ENCODE results near the gene TCHH.
"Not testable (repeated sequence)": the region's sequence is repeated elsewhere in the genome, so short reads cannot be mapped to it uniquely, and the experiment has no call there.

TCHH gene

GRCh38 chr1:152148051-152148450, 32.8 kb upstream of the TCHH start:
- no peak overlapping the region for H3K9ac ChIP-seq (ENCODE audit: low read length)
- WGBS = 31% methylated on average over 3 of the region's 3 CpGs
- H3K9me3 ChIP-seq (ENCODE audit: control insufficient read depth, low read length) = peaks cover 13% of the 10 kb centered on the region
- no peak overlapping the region for H4K91ac ChIP-seq (ENCODE audit: low read length)
- no peak overlapping the region for H2BK5ac ChIP-seq (ENCODE audit: low read depth, low read length, poor library complexity, severe bottlenecking)
- no peak overlapping the region for H3K4me2 ChIP-seq (ENCODE audit: low read length, poor library complexity, severe bottlenecking)
- no peak overlapping the region for H4K8ac ChIP-seq (ENCODE audit: low read length)
- H3K4me1 ChIP-seq (ENCODE audit: control insufficient read depth, insufficient read depth, low read depth, low read length) = no peaks in the 10 kb centered on the region
- H3K23ac ChIP-seq (ENCODE audit: low read length in 2 of 2) = no peak overlapping the region
- H2BK12ac ChIP-seq (ENCODE audit: low read length in 2 of 2) = no peak overlapping the region
- no peak for DNase-seq
- no peak overlapping the region for H3K14ac ChIP-seq (ENCODE audit: low read length in 2 of 2)
- no peak overlapping the region for H2BK120ac ChIP-seq (ENCODE audit: low read depth, low read length)
- no peaks in the 10 kb centered on the region for H3K36me3 ChIP-seq (ENCODE audit: control insufficient read depth in 1 of 2, insufficient read depth in 2 of 2, low read depth in 1 of 2, low read length in 2 of 2)
- H3K18ac ChIP-seq (ENCODE audit: low read depth in 1 of 2, low read length in 2 of 2) = no peak overlapping the region
- H3K4ac ChIP-seq (ENCODE audit: low read depth in 1 of 2, low read length in 2 of 2) = no peak overlapping the region
- no peak overlapping the region for H2AK5ac ChIP-seq (ENCODE audit: low read length, severe bottlenecking)
- no peak overlapping the region for H3K27ac ChIP-seq (ENCODE audit: low read length, poor library complexity, severe bottlenecking)
- H3K4me3 ChIP-seq (ENCODE audit: insufficient read depth in 1 of 2, low read depth in 1 of 2, low read length in 2 of 2) = no peak overlapping the region
- H2BK15ac ChIP-seq (ENCODE audit: low read depth, poor library complexity, severe bottlenecking) = no peak overlapping the region
- H3K27me3 ChIP-seq (ENCODE audit: control insufficient read depth in 1 of 2, insufficient read depth in 1 of 2, low read length in 2 of 2) = peaks cover 0 to 4% of the 10 kb centered on the region in 2 experiments
- no peaks in the 10 kb centered on the region for H3K79me1 ChIP-seq (replicated peaks; ENCODE audit: low read length, poor library complexity, severe bottlenecking)
- no peak overlapping the region for H2AFZ ChIP-seq (ENCODE audit: low read depth, low read length)

GRCh38 chr1:152145769-152146168, 30.5 kb upstream of the TCHH start:
- Histone ChIP-seq H2BK5ac (ENCODE audit: low read depth, low read length, poor library complexity, severe bottlenecking) (no peak overlapping the region), H3K36me3 (ENCODE audit: control insufficient read depth in 1 of 2, insufficient read depth in 2 of 2, low read depth in 1 of 2, low read length in 2 of 2) (no peaks in the 10 kb centered on the region), H2AK5ac (ENCODE audit: low read length, severe bottlenecking) (no peak overlapping the region), H3K79me1 (replicated peaks; ENCODE audit: low read length, poor library complexity, severe bottlenecking) (no peaks in the 10 kb centered on the region), H2AFZ (ENCODE audit: low read depth, low read length) (no peak overlapping the region), H3K27ac (ENCODE audit: low read length, poor library complexity, severe bottlenecking) (no peak overlapping the region), H2BK12ac (ENCODE audit: low read length in 2 of 2) (no peak overlapping the region), H4K91ac (ENCODE audit: low read length) (no peak overlapping the region), H3K18ac (ENCODE audit: low read depth in 1 of 2, low read length in 2 of 2) (no peak overlapping the region), H3K9ac (ENCODE audit: low read length) (no peak overlapping the region), H3K4me2 (ENCODE audit: low read length, poor library complexity, severe bottlenecking) (no peak overlapping the region), H3K4me3 (ENCODE audit: insufficient read depth in 1 of 2, low read depth in 1 of 2, low read length in 2 of 2) (no peak overlapping the region), H3K14ac (ENCODE audit: low read length in 2 of 2) (no peak overlapping the region), H3K4me1 (ENCODE audit: control insufficient read depth, insufficient read depth, low read depth, low read length) (no peaks in the 10 kb centered on the region), H3K23ac (ENCODE audit: low read length in 2 of 2) (no peak overlapping the region), H2BK15ac (ENCODE audit: low read depth, poor library complexity, severe bottlenecking) (no peak overlapping the region), H2BK120ac (ENCODE audit: low read depth, low read length) (no peak overlapping the region), H3K9me3 (ENCODE audit: control insufficient read depth, low read length) (peaks cover 13% of the 10 kb centered on the region), H3K27me3 (ENCODE audit: control insufficient read depth in 1 of 2, insufficient read depth in 1 of 2, low read length in 2 of 2) (peaks cover 4 to 8% of the 10 kb centered on the region in 2 experiments), H4K8ac (ENCODE audit: low read length) (no peak overlapping the region), H3K4ac (ENCODE audit: low read depth in 1 of 2, low read length in 2 of 2) (no peak overlapping the region)
- DNase-seq = no peak
- WGBS = 60% methylated on average over 1 of the region's 4 CpGs

- not testable (repeated sequence) for DNase-seq; H3K27ac ChIP-seq (ENCODE audit: low read length, poor library complexity, severe bottlenecking)
These were observed 29.5 kb upstream of the TCHH start for GRCh38 chr1:152144674-152145183.

GRCh38 chr1:152143150-152143887, 28.1 kb upstream of the TCHH start:
- H2BK15ac ChIP-seq (ENCODE audit: low read depth, poor library complexity, severe bottlenecking) = no peak overlapping the region
- H3K4me1 ChIP-seq (ENCODE audit: control insufficient read depth, insufficient read depth, low read depth, low read length) = no peaks in the 10 kb centered on the region
- peak overlapping the region; percentile 35 for H3K27ac ChIP-seq (ENCODE audit: low read length, poor library complexity, severe bottlenecking)
- peak overlapping the region; percentile 24 for H3K9ac ChIP-seq (ENCODE audit: low read length)
- 85% methylated on average over 1 of the region's 2 CpGs for WGBS
- DNase-seq = no peak
- no peak overlapping the region for H3K14ac ChIP-seq (ENCODE audit: low read length in 2 of 2)
- H4K8ac ChIP-seq (ENCODE audit: low read length) = no peak overlapping the region
- H3K4me2 ChIP-seq (ENCODE audit: low read length, poor library complexity, severe bottlenecking) = no peak overlapping the region
- peaks cover 9% of the 10 kb centered on the region for H3K9me3 ChIP-seq (ENCODE audit: control insufficient read depth, low read length)
- H3K27me3 ChIP-seq (ENCODE audit: control insufficient read depth in 1 of 2, insufficient read depth in 1 of 2, low read length in 2 of 2) = peaks cover 8 to 24% of the 10 kb centered on the region in 2 experiments
- no peak overlapping the region for H3K18ac ChIP-seq (ENCODE audit: low read depth in 1 of 2, low read length in 2 of 2)
- H3K4ac ChIP-seq (ENCODE audit: low read depth in 1 of 2, low read length in 2 of 2) = no peak overlapping the region
- H2BK5ac ChIP-seq (ENCODE audit: low read depth, low read length, poor library complexity, severe bottlenecking) = no peak overlapping the region
- H3K4me3 ChIP-seq (ENCODE audit: insufficient read depth in 1 of 2, low read depth in 1 of 2, low read length in 2 of 2) = no peak overlapping the region
- no peak overlapping the region for H2BK12ac ChIP-seq (ENCODE audit: low read length in 2 of 2)
- no peak overlapping the region for H4K91ac ChIP-seq (ENCODE audit: low read length)
- H3K23ac ChIP-seq (ENCODE audit: low read length in 2 of 2) = no peak overlapping the region
- no peaks in the 10 kb centered on the region for H3K36me3 ChIP-seq (ENCODE audit: control insufficient read depth in 1 of 2, insufficient read depth in 2 of 2, low read depth in 1 of 2, low read length in 2 of 2)
- H2AFZ ChIP-seq (ENCODE audit: low read depth, low read length) = no peak overlapping the region
- no peaks in the 10 kb centered on the region for H3K79me1 ChIP-seq (replicated peaks; ENCODE audit: low read length, poor library complexity, severe bottlenecking)
- no peak overlapping the region for H2AK5ac ChIP-seq (ENCODE audit: low read length, severe bottlenecking)
- no peak overlapping the region for H2BK120ac ChIP-seq (ENCODE audit: low read depth, low read length)

More at GRCh38 chr1:152144674-152145183, 29.5 kb upstream of the TCHH start:
- H3K36me3 ChIP-seq (ENCODE audit: control insufficient read depth in 1 of 2, insufficient read depth in 2 of 2, low read depth in 1 of 2, low read length in 2 of 2); H2BK5ac ChIP-seq (ENCODE audit: low read depth, low read length, poor library complexity, severe bottlenecking); H2BK15ac ChIP-seq (ENCODE audit: low read depth, poor library complexity, severe bottlenecking); H2BK120ac ChIP-seq (ENCODE audit: low read depth, low read length); H4K8ac ChIP-seq (ENCODE audit: low read length); H3K9ac ChIP-seq (ENCODE audit: low read length); H3K4me2 ChIP-seq (ENCODE audit: low read length, poor library complexity, severe bottlenecking); H3K4ac ChIP-seq (ENCODE audit: low read depth in 1 of 2, low read length in 2 of 2); H2AFZ ChIP-seq (ENCODE audit: low read depth, low read length); H4K91ac ChIP-seq (ENCODE audit: low read length); H3K4me3 ChIP-seq (ENCODE audit: insufficient read depth in 1 of 2, low read depth in 1 of 2, low read length in 2 of 2); H3K79me1 ChIP-seq (replicated peaks; ENCODE audit: low read length, poor library complexity, severe bottlenecking); H3K18ac ChIP-seq (ENCODE audit: low read depth in 1 of 2, low read length in 2 of 2); H2BK12ac ChIP-seq (ENCODE audit: low read length in 2 of 2); H3K4me1 ChIP-seq (ENCODE audit: control insufficient read depth, insufficient read depth, low read depth, low read length); H2AK5ac ChIP-seq (ENCODE audit: low read length, severe bottlenecking); H3K14ac ChIP-seq (ENCODE audit: low read length in 2 of 2); H3K23ac ChIP-seq (ENCODE audit: low read length in 2 of 2): not testable (repeated sequence)
- 89% methylated on average over 21 of the region's 25 CpGs for WGBS
- H3K9me3 ChIP-seq (ENCODE audit: control insufficient read depth, low read length) = peaks cover 13% of the 10 kb centered on the region
- H3K27me3 ChIP-seq (ENCODE audit: control insufficient read depth in 1 of 2, insufficient read depth in 1 of 2, low read length in 2 of 2) = peaks cover 8 to 19% of the 10 kb centered on the region in 2 experiments
